ENCODE results near the gene OR7A5.

Gene OR7A5

GRCh38 chr19:14840206-14840605 lies 5.2 kb upstream of the OR7A5 start:
- ChIA-PET POLR2A (no interaction called here), CTCF (no interaction called here)
- no peak for DNase-seq (ENCODE audit: low read depth, low spot score)
- TF ChIP-seq CTCF (IDR thresholded peaks at IDR 0.05; ENCODE audit: insufficient read depth, low read length, missing control alignments): no peak
- H3K4me3 ChIP-seq (ENCODE audit: low read depth, low read length): no peak overlapping the region

DNA sequence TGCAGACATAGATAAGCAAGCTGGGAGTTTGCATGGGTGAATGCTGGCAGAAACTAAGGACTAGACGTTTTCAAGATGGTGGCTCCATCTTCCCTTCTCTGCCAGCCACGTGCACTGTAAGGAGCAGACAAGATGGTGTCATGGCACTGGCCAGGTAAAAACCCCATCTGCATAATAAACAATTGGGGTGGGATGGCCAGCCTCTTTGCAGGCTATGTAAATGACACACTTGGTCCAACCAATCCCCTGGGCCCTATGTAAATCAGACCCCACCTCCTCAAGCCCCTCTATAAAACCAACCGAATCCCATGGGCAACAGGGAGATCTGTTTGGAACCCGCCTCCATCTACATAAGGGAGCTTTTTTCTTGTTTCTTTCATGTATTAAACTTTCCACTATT lies 2.4 kb upstream of the OR7A5 start:
- no peak overlapping the region for H3K4me3 ChIP-seq (ENCODE audit: low read depth, low read length)
- ChIA-PET CTCF (no interaction called here), POLR2A (no interaction called here)
- TF ChIP-seq CTCF (IDR thresholded peaks at IDR 0.05; ENCODE audit: insufficient read depth, low read length, missing control alignments): no peak
- DNase-seq (ENCODE audit: low read depth, low spot score): no peak

DNA sequence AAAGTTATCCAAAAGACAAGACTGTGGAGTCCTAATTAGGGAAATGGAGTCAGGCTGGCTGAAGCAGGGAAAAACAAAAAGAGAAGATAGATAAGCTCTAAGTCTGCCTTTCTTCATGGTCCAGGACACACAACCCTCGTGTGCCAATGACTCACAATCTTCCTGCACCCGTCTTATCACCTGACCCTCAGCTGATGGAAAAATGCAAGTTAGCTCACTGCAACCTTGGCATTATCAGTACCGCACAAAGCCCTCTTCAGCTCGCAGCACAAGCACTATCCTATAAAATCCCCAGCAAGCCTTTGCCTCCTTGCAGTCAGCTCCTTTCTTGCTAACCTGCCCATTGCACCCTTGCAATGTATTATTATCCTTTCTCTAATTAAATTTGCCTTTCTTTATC lies 4.3 kb downstream of the OR7A5 start:
- H3K4me3 ChIP-seq (ENCODE audit: low read depth, low read length): no peak overlapping the region
- DNase-seq (ENCODE audit: low read depth, low spot score): no peak
- ChIA-PET CTCF (interaction anchor here (0.6 kb wide), 1 partner anchor 17 kb away, joined by 3 read pairs; no protein-coding TSS in a partner anchor), POLR2A (no interaction called here)
- TF ChIP-seq CTCF (IDR thresholded peaks at IDR 0.05; ENCODE audit: insufficient read depth, low read length, missing control alignments): no peak

- DNase-seq (ENCODE audit: low read depth, low spot score): no peak
- ChIA-PET POLR2A (no interaction called here), CTCF (no interaction called here)
- TF ChIP-seq CTCF (IDR thresholded peaks at IDR 0.05; ENCODE audit: insufficient read depth, low read length, missing control alignments): no peak
- no peak overlapping the region for H3K4me3 ChIP-seq (ENCODE audit: low read depth, low read length)
Measured at GRCh38 chr19:14826006-14826405, 9.0 kb downstream of the OR7A5 start.

GRCh38 chr19:14821937-14822336 lies 13.0 kb downstream of the OR7A5 start:
- ChIA-PET POLR2A (no interaction called here), CTCF (no interaction called here)
- DNase-seq (ENCODE audit: low read depth, low spot score): no peak
- no peak overlapping the region for H3K4me3 ChIP-seq (ENCODE audit: low read depth, low read length)
- TF ChIP-seq CTCF (IDR thresholded peaks at IDR 0.05; ENCODE audit: insufficient read depth, low read length, missing control alignments): no peak

DNA sequence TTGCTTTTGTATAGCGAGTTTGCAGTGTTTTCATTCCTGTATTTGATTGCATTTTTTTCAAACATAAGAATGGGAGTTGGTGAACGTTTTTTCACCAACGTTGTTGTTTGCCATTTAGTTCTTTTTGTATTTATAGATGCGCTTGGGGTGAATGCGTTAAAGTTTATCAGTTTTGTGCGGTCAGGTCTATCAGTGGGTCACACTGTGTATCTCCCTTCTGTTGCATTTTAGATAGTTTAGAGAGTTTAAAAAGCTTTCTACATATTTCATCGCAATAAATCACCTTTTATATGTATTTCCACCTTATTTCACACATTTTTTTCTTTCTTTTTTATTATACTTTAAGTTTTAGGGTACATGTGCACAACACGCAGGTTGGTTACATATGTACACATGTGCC lies 16.4 kb downstream of the OR7A5 start:
- TF ChIP-seq CTCF (IDR thresholded peaks at IDR 0.05; ENCODE audit: insufficient read depth, low read length, missing control alignments): no peak
- H3K4me3 ChIP-seq (ENCODE audit: low read depth, low read length): no peak overlapping the region
- CTCF ChIA-PET: interaction anchor here (0.5 kb wide), 1 partner anchor 358 kb away, joined by 3 read pairs; no protein-coding TSS in a partner anchor
- POLR2A ChIA-PET: no interaction called here
- DNase-seq (ENCODE audit: low read depth, low spot score): no peak

Measured in AG04449 (cell line).